ENCODE results near the gene NRBF2. TPM values are rescaled to one million over a fixed set of nuclear protein-coding genes. Genes with fewer than 3 reads are reported as not detected.

The NRBF2 gene
- total and polyA plus RNA-seq, 9 of the 15 experiments (the other 6 are each of a cell fraction or from before 2014, with no cell fraction given): 20.8 to 52.1 (median 30.5) TPM

- FAIRE-seq (no peak), ATAC-seq (no peak), DNase-seq (ENCODE audit: extremely low read depth in 1 of 4, low spot score in 3 of 4) (no peak)
- H3K4me2 ChIP-seq (ENCODE audit: insufficient read depth, low read length): no peak overlapping the region
- ChIA-PET POLR2A (interaction anchor here (0.6 kb wide), 1 partner anchor 12 kb away, joined by 3 read pairs; no protein-coding TSS in a partner anchor), CTCF (ENCODE audit: low intra/inter-chr PET ratio) (no interaction called here)
- WGBS (ENCODE audit: insufficient coverage, low coverage, missing lambda C conversion rate): 12% methylated on average over 3 of the region's 3 CpGs
- H4K20me1 ChIP-seq (replicated peaks; ENCODE audit: control insufficient read depth, insufficient read depth, low read length): no peaks in the 10 kb centered on the region
- H3K9ac ChIP-seq (ENCODE audit: insufficient read depth in 1 of 2, low read depth in 2 of 2, low read length in 2 of 2): no peak overlapping the region
- H3K4me3 ChIP-seq: no peak overlapping the region
- in situ Hi-C loops (cut with MboI): loop anchor here (25.0 kb wide), 1 partner anchor 1346 kb away; no protein-coding TSS in a partner anchor
- H3K9me3 ChIP-seq (replicated peaks; ENCODE audit: control insufficient read depth, insufficient read depth, low read depth, low read length): no peaks in the 10 kb centered on the region
- H3K27ac ChIP-seq (ENCODE audit: extremely low read depth, low read depth, low read length): no peak overlapping the region
- no peaks in the 10 kb centered on the region for H3K79me2 ChIP-seq (ENCODE audit: control insufficient read depth, insufficient read depth, low read length)
- H3K36me3 ChIP-seq (ENCODE audit: control insufficient read depth, insufficient read depth, low read length): no peaks in the 10 kb centered on the region
- peaks cover 0 to 35% of the 10 kb centered on the region in 2 experiments; a peak in 3 of 5 replicates for H3K4me1 ChIP-seq (replicated peaks in 1 of 2; ENCODE audit: control insufficient read depth in 2 of 2, insufficient read depth in 2 of 2, low read length in 2 of 2)
- H3K27me3 ChIP-seq (ENCODE audit: control insufficient read depth in 2 of 2, insufficient read depth in 2 of 2, low read length in 2 of 2): no peaks in the 10 kb centered on the region
- peak overlapping the region; percentile 18; the same call in 1 of the 2 replicates for H2AFZ ChIP-seq (ENCODE audit: low read depth, low read length)
- BruUV-seq (replicated peaks): no TSS peak
- intact Hi-C loops (cut with micrococcal nuclease): no loop called here
- no peaks in the 10 kb centered on the region for H3K9me1 ChIP-seq (ENCODE audit: control insufficient read depth, insufficient read depth, low read length)
- no peak for TF ChIP-seq L3MBTL2 (IDR thresholded peaks at IDR 0.05)
- 0 out of 2 replicates have a peak, but pooled peaks have one; percentile 61 for TF ChIP-seq ZNF165 (CRISPR knock-in tag; IDR thresholded peaks at IDR 0.05; ENCODE audit: borderline replicate concordance)
- no peak for TF ChIP-seq ELK3 (CRISPR knock-in tag; IDR thresholded peaks at IDR 0.05)
- TF ChIP-seq, protein P1, sequence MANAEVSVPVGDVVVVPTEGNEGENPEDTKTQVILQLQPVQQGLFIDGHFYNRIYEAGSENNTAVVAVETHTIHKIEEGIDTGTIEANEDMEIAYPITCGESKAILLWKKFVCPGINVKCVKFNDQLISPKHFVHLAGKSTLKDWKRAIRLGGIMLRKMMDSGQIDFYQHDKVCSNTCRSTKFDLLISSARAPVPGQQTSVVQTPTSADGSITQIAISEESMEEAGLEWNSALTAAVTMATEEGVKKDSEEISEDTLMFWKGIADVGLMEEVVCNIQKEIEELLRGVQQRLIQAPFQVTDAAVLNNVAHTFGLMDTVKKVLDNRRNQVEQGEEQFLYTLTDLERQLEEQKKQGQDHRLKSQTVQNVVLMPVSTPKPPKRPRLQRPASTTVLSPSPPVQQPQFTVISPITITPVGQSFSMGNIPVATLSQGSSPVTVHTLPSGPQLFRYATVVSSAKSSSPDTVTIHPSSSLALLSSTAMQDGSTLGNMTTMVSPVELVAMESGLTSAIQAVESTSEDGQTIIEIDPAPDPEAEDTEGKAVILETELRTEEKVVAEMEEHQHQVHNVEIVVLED (CRISPR knock-in tag; IDR thresholded peaks at IDR 0.05): peak; percentile 62; the same call in 1 of the 2 replicates
- TF ChIP-seq PTTG1 (tag; IDR thresholded peaks at IDR 0.05; ENCODE audit: low read depth): peak; percentile 94
- no peak for TF ChIP-seq POLR2G (IDR thresholded peaks at IDR 0.05; ENCODE audit: low read depth, low read length)
- TF ChIP-seq, protein P2, sequence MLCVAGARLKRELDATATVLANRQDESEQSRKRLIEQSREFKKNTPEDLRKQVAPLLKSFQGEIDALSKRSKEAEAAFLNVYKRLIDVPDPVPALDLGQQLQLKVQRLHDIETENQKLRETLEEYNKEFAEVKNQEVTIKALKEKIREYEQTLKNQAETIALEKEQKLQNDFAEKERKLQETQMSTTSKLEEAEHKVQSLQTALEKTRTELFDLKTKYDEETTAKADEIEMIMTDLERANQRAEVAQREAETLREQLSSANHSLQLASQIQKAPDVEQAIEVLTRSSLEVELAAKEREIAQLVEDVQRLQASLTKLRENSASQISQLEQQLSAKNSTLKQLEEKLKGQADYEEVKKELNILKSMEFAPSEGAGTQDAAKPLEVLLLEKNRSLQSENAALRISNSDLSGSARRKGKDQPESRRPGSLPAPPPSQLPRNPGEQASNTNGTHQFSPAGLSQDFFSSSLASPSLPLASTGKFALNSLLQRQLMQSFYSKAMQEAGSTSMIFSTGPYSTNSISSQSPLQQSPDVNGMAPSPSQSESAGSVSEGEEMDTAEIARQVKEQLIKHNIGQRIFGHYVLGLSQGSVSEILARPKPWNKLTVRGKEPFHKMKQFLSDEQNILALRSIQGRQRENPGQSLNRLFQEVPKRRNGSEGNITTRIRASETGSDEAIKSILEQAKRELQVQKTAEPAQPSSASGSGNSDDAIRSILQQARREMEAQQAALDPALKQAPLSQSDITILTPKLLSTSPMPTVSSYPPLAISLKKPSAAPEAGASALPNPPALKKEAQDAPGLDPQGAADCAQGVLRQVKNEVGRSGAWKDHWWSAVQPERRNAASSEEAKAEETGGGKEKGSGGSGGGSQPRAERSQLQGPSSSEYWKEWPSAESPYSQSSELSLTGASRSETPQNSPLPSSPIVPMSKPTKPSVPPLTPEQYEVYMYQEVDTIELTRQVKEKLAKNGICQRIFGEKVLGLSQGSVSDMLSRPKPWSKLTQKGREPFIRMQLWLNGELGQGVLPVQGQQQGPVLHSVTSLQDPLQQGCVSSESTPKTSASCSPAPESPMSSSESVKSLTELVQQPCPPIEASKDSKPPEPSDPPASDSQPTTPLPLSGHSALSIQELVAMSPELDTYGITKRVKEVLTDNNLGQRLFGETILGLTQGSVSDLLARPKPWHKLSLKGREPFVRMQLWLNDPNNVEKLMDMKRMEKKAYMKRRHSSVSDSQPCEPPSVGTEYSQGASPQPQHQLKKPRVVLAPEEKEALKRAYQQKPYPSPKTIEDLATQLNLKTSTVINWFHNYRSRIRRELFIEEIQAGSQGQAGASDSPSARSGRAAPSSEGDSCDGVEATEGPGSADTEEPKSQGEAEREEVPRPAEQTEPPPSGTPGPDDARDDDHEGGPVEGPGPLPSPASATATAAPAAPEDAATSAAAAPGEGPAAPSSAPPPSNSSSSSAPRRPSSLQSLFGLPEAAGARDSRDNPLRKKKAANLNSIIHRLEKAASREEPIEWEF (CRISPR knock-in tag; IDR thresholded peaks at IDR 0.05): 0 out of 2 replicates have a peak, but pooled peaks have one; percentile 80
- TF ChIP-seq VEZF1 (CRISPR knock-in tag; IDR thresholded peaks at IDR 0.05): 0 out of 2 replicates have a peak, but pooled peaks have one; percentile 24
- TF ChIP-seq, protein P3, sequence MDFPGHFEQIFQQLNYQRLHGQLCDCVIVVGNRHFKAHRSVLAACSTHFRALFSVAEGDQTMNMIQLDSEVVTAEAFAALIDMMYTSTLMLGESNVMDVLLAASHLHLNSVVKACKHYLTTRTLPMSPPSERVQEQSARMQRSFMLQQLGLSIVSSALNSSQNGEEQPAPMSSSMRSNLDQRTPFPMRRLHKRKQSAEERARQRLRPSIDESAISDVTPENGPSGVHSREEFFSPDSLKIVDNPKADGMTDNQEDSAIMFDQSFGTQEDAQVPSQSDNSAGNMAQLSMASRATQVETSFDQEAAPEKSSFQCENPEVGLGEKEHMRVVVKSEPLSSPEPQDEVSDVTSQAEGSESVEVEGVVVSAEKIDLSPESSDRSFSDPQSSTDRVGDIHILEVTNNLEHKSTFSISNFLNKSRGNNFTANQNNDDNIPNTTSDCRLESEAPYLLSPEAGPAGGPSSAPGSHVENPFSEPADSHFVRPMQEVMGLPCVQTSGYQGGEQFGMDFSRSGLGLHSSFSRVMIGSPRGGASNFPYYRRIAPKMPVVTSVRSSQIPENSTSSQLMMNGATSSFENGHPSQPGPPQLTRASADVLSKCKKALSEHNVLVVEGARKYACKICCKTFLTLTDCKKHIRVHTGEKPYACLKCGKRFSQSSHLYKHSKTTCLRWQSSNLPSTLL (IDR thresholded peaks at IDR 0.05): no peak
These were observed 25.1 kb upstream of the NRBF2 start for GRCh38 chr10:63107943-63108437.
